ENCODE measurements around the gene CD274.

DNA sequence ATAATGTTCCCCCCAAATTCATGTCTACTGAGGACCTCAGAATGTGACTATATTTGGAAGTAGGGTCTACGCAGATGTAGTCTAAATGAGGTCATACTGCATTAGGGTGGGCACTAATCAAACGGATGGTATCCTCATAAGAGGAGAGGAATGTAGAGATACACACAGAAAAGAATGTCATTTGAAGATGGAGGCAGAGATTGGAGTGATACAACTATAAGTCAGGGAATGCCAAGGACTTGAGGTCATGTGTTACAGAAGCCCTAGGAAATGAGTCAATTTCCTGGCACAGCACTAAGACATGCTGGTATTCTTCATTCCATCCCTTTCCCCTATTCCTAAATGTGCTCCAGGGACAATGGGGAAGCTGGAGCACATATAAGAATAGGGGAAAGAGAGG, 59.2 kb downstream of the CD274 start:
- TF ChIP-seq, protein P1, sequence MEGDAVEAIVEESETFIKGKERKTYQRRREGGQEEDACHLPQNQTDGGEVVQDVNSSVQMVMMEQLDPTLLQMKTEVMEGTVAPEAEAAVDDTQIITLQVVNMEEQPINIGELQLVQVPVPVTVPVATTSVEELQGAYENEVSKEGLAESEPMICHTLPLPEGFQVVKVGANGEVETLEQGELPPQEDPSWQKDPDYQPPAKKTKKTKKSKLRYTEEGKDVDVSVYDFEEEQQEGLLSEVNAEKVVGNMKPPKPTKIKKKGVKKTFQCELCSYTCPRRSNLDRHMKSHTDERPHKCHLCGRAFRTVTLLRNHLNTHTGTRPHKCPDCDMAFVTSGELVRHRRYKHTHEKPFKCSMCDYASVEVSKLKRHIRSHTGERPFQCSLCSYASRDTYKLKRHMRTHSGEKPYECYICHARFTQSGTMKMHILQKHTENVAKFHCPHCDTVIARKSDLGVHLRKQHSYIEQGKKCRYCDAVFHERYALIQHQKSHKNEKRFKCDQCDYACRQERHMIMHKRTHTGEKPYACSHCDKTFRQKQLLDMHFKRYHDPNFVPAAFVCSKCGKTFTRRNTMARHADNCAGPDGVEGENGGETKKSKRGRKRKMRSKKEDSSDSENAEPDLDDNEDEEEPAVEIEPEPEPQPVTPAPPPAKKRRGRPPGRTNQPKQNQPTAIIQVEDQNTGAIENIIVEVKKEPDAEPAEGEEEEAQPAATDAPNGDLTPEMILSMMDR (conservative IDR thresholded peaks at IDR 0.05 in 1 of 2, IDR thresholded peaks at IDR 0.05 in 1 of 2; ENCODE audit: low read depth in 1 of 2, low read length in 2 of 2) = no peak
- TF ChIP-seq EZH2 (IDR thresholded peaks at IDR 0.05; ENCODE audit: low read length, missing control alignments) = no peak

Data from fibroblast of lung (primary cell).